Type B pancreatic cell (in vitro differentiated cells): ENCODE measurements around the gene ZFP3. TPM values are rescaled to one million over a fixed set of nuclear protein-coding genes. Genes with fewer than 3 reads are reported as not detected.

Experiments
- DNase-seq: peaks from one replicate; pipeline ENCODE4 v3.0.0; 2021; ENCODE audit warnings: mixed read lengths; ENCODE audit not compliant: unreplicated experiment; ENCODE audit errors: extremely low spot score
- H3K27ac Mint-ChIP-seq: 2 replicates; pipeline ENCODE4 v1.8.0; 2021; ENCODE audit warnings: mild to moderate bottlenecking, mixed read lengths
- H3K27me3 Mint-ChIP-seq: 2 replicates; pipeline ENCODE4 v1.8.0; 2021; ENCODE audit warnings: mixed read lengths
- H3K36me3 Mint-ChIP-seq: 2 replicates; pipeline ENCODE4 v1.8.0; 2021; ENCODE audit warnings: mixed read lengths
- H3K4me1 Mint-ChIP-seq: one replicate; pipeline ENCODE4 v1.8.0; 2021; ENCODE audit warnings: mixed read lengths; ENCODE audit not compliant: unreplicated experiment
- H3K4me3 Mint-ChIP-seq: 2 replicates; pipeline ENCODE4 v1.8.0; 2021; ENCODE audit warnings: mild to moderate bottlenecking, mixed read lengths
- H3K9me3 Mint-ChIP-seq: 2 replicates; pipeline ENCODE4 v1.8.0; 2021; ENCODE audit warnings: mixed read lengths
- CTCF ChIP-seq: fragments of 200-600 bp; sonication (generic); conservative IDR thresholded peaks from 2 replicates; pipeline ENCODE4 v1.5.0; 2021; ENCODE audit warnings: antibody characterized with exemption, mild to moderate bottlenecking
- total RNA-seq: library from RNA; stranded (reverse); gene quantifications from 2 replicates; pipeline ENCODE4 v1.2.1, GENCODE V29; 2021; ENCODE audit warnings: low replicate concordance

The ZFP3 gene
- total RNA-seq, 1 donor from 2014 or later: 0.53 TPM

- no peak for DNase-seq
- peaks cover 4% of the 10 kb centered on the region for H3K4me1 Mint-ChIP-seq
- no peak for TF ChIP-seq CTCF
- no peak overlapping the region for H3K4me3 Mint-ChIP-seq
- no peak overlapping the region for H3K27ac Mint-ChIP-seq
- H3K36me3 Mint-ChIP-seq: no peaks in the 10 kb centered on the region
- no peaks in the 10 kb centered on the region for H3K9me3 Mint-ChIP-seq
- H3K27me3 Mint-ChIP-seq: peaks cover 35% of the 10 kb centered on the region
Observed at GRCh38 chr17:5034063-5034462, 44.2 kb upstream of the ZFP3 start.

- TF ChIP-seq CTCF: no peak
- no peaks in the 10 kb centered on the region for H3K36me3 Mint-ChIP-seq
- H3K4me1 Mint-ChIP-seq: peaks cover 4% of the 10 kb centered on the region
- no peaks in the 10 kb centered on the region for H3K9me3 Mint-ChIP-seq
- no peak for DNase-seq
- H3K27me3 Mint-ChIP-seq: peaks cover 33% of the 10 kb centered on the region
- no peak overlapping the region for H3K4me3 Mint-ChIP-seq
- no peak overlapping the region for H3K27ac Mint-ChIP-seq
Observed at GRCh38 chr17:5034651-5035050, 43.6 kb upstream of the ZFP3 start.

- Mint-ChIP-seq H3K4me1 (peaks cover 4% of the 10 kb centered on the region), H3K36me3 (no peaks in the 10 kb centered on the region), H3K27ac (no peak within 1 kb of the TSS), H3K27me3 (peaks cover 30% of the 10 kb centered on the region), H3K9me3 (no peaks in the 10 kb centered on the region), H3K4me3 (no peak within 1 kb of the TSS)
- no peak for TF ChIP-seq CTCF
- no peak for DNase-seq
Observed at GRCh38 chr17:5035315-5035714, 43.0 kb upstream of the ZFP3 start, which contains the start of gene SLC52A1. TSS of gene SLC52A1 (minus strand) at chr17:5035426. CDS start at chr17:5034606, 820 bp downstream.

- no peak for DNase-seq
- H3K4me1 Mint-ChIP-seq: no peaks in the 10 kb centered on the region
- no peak overlapping the region for H3K4me3 Mint-ChIP-seq
- H3K36me3 Mint-ChIP-seq: no peaks in the 10 kb centered on the region
- H3K9me3 Mint-ChIP-seq: no peaks in the 10 kb centered on the region
- TF ChIP-seq CTCF: no peak
- no peak overlapping the region for H3K27ac Mint-ChIP-seq
- peaks cover 4% of the 10 kb centered on the region for H3K27me3 Mint-ChIP-seq
Observed at GRCh38 chr17:5042157-5043022, 35.9 kb upstream of the ZFP3 start.

- H3K4me3 Mint-ChIP-seq: no peak overlapping the region
- no peak for DNase-seq
- H3K36me3 Mint-ChIP-seq: no peaks in the 10 kb centered on the region
- peaks cover 4% of the 10 kb centered on the region for H3K27me3 Mint-ChIP-seq
- no peak overlapping the region for H3K27ac Mint-ChIP-seq
- TF ChIP-seq CTCF: no peak
- H3K4me1 Mint-ChIP-seq: no peaks in the 10 kb centered on the region
- H3K9me3 Mint-ChIP-seq: no peaks in the 10 kb centered on the region
Observed at GRCh38 chr17:5043524-5043923, 34.7 kb upstream of the ZFP3 start.
